ENCODE measurements around the gene LMAN1.

LMAN1 gene

DNA sequence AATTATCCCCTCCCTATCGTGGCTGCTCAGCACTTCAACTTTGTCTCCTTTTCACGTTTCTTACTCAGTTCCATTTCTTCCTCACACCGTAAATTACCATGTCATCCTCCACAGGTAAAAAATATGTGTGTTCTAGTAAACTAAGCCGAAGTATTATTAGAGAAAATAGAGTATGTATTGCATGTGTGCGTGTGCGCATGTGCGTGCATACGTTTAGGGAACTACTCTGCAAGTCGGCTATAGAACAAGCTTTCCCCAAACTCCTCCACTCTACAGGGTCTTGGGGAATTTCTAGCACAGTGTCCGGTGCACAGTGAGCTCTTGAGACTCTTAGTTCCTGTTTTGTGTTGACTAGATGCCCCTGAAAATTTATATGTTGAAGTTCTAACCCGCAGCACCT is 76.7 kb downstream of the LMAN1 start:
- POLR2A ChIA-PET (ENCODE audit: low non-redundant PET): no interaction called here
- TF ChIP-seq, protein P1, sequence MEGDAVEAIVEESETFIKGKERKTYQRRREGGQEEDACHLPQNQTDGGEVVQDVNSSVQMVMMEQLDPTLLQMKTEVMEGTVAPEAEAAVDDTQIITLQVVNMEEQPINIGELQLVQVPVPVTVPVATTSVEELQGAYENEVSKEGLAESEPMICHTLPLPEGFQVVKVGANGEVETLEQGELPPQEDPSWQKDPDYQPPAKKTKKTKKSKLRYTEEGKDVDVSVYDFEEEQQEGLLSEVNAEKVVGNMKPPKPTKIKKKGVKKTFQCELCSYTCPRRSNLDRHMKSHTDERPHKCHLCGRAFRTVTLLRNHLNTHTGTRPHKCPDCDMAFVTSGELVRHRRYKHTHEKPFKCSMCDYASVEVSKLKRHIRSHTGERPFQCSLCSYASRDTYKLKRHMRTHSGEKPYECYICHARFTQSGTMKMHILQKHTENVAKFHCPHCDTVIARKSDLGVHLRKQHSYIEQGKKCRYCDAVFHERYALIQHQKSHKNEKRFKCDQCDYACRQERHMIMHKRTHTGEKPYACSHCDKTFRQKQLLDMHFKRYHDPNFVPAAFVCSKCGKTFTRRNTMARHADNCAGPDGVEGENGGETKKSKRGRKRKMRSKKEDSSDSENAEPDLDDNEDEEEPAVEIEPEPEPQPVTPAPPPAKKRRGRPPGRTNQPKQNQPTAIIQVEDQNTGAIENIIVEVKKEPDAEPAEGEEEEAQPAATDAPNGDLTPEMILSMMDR (conservative IDR thresholded peaks at IDR 0.05; ENCODE audit: low read depth): no peak
- CTCF ChIA-PET: no interaction called here
- DNase-seq (ENCODE audit: low spot score): no peak
- H3K27ac ChIP-seq: no peak overlapping the region

DNA sequence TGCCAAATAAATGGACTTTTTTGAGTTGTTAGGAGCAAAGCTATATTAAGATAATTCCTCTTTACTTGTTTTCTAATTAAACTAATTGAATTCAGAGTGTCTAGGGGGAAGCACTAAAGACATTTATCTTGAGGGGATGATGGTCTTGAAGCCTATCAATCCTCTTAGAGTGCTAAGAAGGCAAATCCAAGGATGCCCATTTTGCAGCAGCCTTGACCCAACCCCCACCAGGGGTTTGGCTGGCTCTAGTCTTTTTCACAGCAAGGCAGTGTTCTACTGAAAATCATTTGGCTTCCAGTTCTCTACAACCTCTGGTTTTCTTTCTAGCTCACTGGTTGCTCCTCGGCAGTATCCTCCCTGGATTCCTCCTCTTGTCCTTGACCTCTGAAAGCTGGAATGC is 79.3 kb downstream of the LMAN1 start:
- POLR2A ChIA-PET (ENCODE audit: low non-redundant PET): no interaction called here
- H3K27ac ChIP-seq: no peak overlapping the region
- CTCF ChIA-PET: no interaction called here
- DNase-seq (ENCODE audit: low spot score): no peak
- TF ChIP-seq, protein P1 (conservative IDR thresholded peaks at IDR 0.05; ENCODE audit: low read depth): no peak

DNA sequence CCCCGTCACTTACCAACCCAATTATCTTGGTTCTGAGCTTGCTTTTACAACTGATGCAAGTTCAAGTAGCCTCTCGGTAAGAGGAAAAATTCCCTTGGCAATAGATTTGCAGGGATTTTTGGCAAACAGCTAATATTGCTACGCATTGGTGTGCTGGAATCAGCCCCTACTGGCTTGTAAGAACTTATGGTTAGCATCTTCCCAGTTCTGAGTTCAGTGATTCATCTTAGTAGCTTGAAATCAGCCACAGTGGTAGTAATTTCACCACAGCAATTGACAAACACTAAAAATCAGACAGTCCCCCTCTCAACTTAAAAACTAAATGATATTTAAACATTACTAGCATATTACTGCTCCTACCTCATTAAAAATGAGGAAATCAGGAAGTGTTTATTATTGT is 79.9 kb downstream of the LMAN1 start:
- DNase-seq (ENCODE audit: low spot score): no peak
- TF ChIP-seq, protein P1 (conservative IDR thresholded peaks at IDR 0.05; ENCODE audit: low read depth): no peak
- no peak overlapping the region for H3K27ac ChIP-seq
- ChIA-PET POLR2A (ENCODE audit: low non-redundant PET) (no interaction called here), CTCF (interaction anchor here (1.0 kb wide), 1 partner anchor 21 kb away, joined by 3 read pairs; no protein-coding TSS in a partner anchor)

DNA sequence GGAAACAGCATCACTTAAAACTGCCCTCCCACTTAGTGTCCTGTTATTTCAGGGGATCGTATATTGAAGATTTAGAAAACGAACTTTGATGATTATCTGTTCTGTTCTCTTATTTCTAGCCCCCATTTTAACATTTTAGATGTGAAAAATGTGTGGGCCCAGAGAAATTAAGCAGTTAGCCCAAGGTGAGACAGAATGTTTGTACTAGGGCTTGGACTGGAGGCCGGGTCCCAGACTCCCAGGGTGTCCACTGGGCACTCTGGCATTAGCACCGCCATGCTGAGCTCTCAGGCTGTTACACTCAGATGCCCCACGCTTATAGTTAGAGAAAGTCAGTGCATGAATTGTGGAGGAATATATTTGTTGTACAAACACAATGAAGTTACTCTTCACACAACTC is 80.3 kb downstream of the LMAN1 start:
- no peak overlapping the region for H3K27ac ChIP-seq
- no peak for DNase-seq (ENCODE audit: low spot score)
- TF ChIP-seq, protein P1 (conservative IDR thresholded peaks at IDR 0.05; ENCODE audit: low read depth): no peak
- ChIA-PET POLR2A (ENCODE audit: low non-redundant PET) (no interaction called here), CTCF (interaction anchor here (1.0 kb wide), 1 partner anchor 22 kb away, joined by 3 read pairs; no protein-coding TSS in a partner anchor)
